Dedifferentiated amniotic fluid mesenchymal stem cell (primary cell): ENCODE results near the gene PCDHGC5.

ENCODE experiments used
- DNase-seq: peaks from one replicate; pipeline ENCODE4 v3.0.0-alpha.2; 2016; ENCODE audit errors: extremely low spot score

PCDHGC5 gene

GRCh38 chr5:141529873-141530272, 41.0 kb downstream of the PCDHGC5 start:
- no peak for DNase-seq

- no peak for DNase-seq
Measured at GRCh38 chr5:141532726-141533125, 43.8 kb downstream of the PCDHGC5 start.

GRCh38 chr5:141533897-141534296, 45.0 kb downstream of the PCDHGC5 start:
- no peak for DNase-seq

GRCh38 chr5:141534492-141535213, 45.8 kb downstream of the PCDHGC5 start:
- DNase-seq, result no peak
